Stimulated activated CD4-positive, alpha-beta T cell treated with anti-CD3 and anti-CD28 coated beads, TNF-alpha, amount 100 ng/mL, for 24 hours (primary cell): ENCODE data around the gene C1D.

Experiments used
- DNase-seq, 3 experiments: peaks; one replicate each; pipeline ENCODE4 v3.0.0-alpha.2; 2020; ENCODE audit warnings: low read depth in 3 of 3

C1D gene

GRCh38 chr2:68059784-68060525 lies 2.8 kb downstream of the C1D start:
- no peak for DNase-seq

DNA sequence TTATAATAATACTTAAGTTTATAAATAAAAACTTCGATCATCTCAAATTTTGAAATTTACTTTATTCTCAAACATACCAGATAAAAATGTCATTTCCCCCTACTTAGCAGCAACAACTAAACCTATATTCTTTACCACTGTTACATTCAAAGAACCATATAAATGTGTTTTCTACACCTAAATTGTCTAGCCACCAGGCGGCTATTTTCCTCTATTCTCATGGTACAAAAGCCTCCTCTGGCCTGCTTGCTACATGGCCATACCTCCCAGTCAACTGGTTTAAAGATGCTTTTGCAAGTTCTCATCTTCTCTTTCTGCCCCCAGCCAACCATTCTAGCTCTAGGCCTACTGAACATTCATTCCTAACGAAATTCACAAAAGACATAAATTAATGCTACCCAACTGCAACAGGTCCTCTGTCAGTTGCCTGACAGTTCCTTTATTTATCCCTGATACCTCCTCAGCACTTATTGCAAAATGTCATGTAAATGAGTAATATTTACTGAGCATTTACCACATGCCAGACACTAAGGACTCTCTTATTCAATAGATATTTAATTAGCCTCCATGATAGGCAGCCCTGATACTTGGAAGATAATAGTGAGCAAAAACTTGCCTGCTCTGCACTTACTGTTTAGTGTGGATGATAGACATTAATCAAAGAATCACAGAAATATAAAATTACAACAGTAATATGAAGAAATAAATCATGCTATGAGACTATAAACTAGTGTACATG lies 5.0 kb downstream of the C1D start:
- no peak for DNase-seq

DNA sequence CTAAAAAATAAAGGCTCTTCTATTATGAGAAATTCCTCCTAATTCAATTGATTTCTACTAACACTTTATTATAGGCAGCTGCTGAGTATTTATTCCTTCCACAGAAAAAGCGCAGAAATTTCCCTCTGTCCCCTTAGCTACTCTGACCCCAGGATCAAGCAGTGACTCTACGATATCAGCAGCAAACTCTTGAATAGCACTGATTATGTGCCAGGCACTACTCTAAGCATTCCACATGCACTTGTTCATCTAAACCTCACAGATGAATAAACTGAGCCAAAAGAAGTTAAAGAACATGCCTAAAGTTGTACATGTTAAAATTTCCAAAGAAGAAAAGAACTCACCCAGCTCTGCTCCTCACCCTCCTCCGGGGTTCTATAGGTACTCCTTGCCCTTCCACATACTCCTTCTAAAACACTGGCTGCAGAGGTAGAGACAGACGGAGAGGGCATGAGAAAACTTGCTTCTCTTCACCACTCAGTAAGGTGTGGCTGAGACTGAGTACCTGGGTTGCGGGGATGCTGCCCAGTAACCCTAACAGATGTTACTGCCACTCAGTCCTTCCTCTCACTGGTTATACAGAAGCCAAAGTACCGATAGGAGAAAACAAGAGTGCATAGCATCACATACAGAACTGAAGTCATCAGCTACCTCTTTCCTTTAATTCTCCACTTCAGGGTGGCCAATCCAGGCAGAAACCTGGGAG lies 9.9 kb downstream of the C1D start:
- DNase-seq, result no peak

- DNase-seq, result no peak
Observed at GRCh38 chr2:68050353-68050752, 12.5 kb downstream of the C1D start.

- no peak for DNase-seq
Observed at GRCh38 chr2:68046642-68047240, 16.1 kb downstream of the C1D start.

DNA sequence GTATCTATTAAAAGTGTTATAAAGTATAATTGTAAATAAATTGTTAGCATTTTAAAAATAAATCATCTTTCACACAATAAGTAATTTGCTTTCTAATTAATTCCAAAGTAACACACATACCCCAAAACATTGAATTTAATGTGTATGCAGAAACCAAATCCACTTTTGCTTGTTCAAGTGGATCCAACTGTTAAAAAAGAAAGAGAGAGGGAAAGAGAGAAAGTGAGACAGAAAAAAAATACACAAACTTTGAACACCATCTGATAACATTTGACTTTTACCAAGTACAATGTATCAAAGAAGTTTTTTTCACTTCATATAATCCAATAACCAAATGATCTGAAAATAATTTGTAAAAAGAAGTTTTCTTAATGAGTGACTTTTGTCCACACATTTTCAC lies 16.6 kb downstream of the C1D start:
- DNase-seq, result no peak

DNA sequence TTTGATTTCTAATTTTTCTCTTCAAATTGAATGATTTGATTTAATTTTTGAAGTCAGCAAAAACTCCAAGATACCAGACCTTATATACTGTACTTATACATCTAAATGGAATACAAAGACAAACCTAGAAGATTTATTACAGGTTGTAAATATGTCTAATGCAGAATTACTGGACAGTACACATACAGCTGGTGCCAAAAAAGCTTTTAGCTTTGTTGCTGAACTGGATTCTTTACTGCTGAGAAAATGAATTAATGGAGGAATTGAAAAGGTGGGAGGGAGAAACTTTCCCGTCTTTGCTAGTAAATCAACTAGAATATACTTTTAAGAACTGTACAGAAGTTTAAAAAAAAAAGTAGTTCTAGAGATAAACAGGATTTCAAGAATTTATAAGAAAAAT lies 17.5 kb downstream of the C1D start:
- no peak for DNase-seq

DNA sequence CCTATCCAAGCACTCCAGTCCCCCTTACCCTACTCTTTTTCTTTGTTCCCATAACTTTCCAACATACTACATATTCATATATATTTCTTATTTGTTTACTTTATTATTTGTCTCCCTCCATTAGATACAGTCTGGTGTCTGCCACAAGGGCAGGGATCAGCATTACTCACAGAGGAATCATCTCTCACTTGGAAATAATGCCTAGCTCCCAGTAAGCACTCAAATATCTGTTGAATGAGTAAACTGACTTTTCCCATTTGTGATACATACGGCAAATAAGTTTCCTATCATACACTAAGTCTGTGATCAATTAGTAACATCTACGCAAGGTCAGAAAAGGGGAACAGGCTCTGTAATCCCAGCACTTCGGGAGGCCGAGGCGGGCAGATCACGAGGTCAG lies 18.7 kb downstream of the C1D start:
- no peak for DNase-seq

DNA sequence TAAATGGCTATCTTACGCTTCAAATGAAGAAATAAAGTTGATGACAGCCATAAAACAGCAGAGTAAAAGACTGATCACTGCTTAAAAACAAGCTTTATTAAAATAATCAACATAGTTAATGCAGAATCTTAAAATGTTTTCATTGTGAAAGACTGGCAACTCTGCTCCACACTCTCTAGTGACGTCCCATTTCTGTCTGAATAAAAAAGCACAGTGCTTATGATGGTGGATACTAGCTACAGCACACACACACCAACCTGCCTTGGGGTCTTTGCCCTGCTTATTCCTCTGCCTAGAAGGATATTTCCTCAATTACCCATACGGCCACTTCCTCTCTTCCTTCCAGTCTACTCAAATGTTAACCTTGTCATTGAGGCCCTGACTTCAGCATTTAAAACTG lies 19.1 kb downstream of the C1D start:
- no peak for DNase-seq

GRCh38 chr2:68043032-68043431 lies 19.8 kb downstream of the C1D start:
- DNase-seq, result no peak

DNA sequence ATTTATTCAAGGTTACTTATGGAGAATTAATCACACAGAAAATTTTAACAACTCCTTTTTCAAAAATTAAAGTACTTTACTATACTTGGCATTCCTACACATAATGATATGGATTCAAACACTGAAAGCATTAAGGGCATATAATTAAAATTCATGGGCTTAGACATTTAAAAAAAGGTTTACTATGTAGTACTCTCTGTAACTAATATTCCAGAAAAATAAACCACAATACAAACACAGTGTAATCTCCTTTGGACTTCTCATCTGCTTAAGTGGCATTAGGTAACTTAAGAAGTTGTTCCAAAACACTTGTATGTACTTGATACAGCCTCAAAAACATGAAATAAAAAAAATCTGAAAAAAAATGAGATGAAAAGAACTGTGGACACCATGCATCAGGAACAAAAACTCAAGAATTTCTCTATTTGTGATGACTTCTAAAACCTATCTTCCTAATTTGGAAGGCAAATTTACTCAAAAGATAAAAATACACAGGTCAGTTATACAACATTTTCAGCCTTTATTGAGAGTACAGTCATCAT lies 21.0 kb downstream of the C1D start:
- DNase-seq, result no peak

DNA sequence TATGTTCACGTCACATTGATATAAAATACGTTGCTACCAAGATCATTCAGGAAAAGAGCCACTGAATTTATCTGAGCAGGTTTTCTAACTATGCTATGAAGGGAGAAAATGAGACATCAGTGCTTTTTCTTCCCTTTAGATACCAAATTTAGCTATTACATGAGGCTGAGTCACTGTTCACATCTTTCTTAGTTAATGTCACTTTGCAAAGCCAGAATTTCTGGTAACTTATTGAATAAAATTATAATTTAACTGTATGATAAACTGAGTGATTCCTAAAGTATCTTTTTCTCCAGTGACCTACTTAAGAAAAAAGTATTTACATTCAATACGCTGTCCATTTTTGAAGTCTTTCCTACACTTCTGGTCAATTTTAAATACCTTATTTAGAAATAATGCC lies 22.7 kb downstream of the C1D start:
- no peak for DNase-seq

DNA sequence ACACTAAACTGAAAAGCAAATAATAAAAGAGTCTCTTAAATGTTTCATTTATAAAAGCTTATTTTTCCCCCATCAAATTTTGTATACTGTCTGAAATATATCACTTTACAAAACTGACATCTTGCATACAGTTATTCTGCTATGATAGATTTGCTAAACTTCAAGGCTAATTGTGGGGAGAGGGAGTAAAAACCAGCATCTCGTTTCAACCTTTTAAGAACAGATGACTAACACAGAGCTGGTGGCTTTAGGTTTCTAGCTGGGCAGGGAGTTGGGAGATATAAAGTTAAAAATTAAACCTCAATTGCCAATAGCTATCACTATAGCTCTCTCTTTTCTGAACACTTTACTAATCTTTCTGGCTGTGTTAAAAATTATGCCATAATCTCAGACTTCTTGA lies 23.5 kb downstream of the C1D start:
- no peak for DNase-seq

- no peak for DNase-seq
Observed at GRCh38 chr2:68032702-68033101, 30.1 kb downstream of the C1D start.

DNA sequence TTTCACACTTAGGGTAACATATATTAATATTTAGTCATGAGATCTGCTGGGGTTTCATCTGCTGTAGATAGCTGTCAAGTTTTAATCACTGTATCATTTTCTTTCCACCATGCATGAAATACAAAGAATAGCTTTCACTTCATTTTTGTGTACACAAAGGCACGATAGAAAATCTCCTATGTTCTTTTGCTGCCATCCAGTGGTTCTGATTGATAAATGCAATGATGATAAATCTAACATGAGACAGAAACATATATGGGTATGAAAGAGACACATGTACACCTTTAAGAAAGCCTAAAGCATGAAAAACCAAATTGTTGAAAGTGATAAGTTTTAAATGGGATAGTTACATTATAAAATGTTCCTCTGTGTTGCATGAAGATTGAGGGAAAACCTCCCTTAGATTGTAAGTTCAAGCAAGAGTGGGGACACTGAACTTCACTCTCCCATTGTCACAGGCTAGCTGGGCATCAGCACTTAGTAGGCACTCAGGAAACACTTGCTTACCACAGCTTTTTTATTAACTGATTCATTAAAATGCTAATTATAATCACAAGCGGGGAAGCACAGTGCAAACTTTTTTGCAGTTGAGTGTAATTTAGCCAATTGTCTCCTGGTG lies 31.2 kb downstream of the C1D start:
- no peak for DNase-seq

DNA sequence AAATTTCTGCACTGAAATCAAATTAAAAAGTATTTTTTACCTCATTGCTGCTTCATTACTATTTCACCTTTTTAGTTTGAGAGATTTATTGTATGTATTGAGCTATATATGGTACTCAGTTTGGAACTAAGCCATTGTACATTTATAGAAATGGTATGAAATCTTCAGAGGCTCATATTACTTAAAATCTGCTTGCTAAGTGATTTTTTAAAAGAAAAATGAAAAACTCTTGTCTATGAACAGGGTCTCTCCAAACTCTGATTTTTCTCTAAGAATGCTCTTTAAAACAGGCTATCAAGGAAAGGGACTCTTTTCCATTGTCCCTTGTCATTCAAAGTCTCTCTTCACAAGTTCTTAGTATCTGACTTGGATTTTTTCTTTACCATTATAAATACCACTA lies 31.8 kb downstream of the C1D start:
- no peak for DNase-seq

DNA sequence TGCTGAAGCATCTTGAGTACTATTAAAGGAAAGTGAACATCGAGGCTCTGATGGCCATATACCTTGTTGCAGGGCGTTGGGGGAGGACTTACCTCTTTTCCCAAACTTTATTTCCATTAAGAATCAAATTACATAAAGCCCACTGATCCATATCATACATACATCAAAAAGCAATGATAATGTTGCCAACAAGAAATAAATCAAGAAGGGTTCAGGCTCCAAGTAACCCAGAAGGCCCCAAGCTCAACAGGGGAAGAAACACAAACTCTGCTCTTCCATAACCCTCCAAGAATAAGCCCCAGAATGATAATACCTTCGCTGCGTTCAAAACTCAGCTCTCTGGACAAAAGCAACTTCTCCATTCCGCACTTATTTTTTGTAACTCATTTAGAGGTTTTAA lies 32.3 kb downstream of the C1D start:
- no peak for DNase-seq

DNA sequence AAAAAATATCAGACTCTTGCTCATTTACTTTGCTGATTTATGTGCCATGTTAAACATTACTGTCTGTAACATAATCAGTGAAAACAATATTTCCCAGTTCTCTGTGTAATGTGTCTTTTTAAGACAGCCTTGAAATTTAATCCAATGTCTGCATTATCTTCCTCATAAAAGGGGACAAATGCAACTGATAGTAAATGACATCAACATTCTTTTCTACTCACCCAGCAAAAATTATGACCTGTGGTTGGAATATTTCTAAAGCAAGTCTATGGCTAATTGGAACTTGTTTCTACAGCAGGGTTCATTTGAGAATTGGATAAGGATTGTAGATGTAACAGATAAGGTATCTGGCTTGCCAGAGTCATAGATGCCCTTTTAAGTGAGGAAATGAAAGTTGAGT lies 34.8 kb downstream of the C1D start:
- DNase-seq, result no peak

- DNase-seq, result no peak
Observed at GRCh38 chr2:68024450-68024849, 38.4 kb downstream of the C1D start.

GRCh38 chr2:68023904-68024303 lies 38.9 kb downstream of the C1D start:
- no peak for DNase-seq

- DNase-seq, result no peak
Observed at GRCh38 chr2:68018727-68019126, 44.1 kb downstream of the C1D start.

DNA sequence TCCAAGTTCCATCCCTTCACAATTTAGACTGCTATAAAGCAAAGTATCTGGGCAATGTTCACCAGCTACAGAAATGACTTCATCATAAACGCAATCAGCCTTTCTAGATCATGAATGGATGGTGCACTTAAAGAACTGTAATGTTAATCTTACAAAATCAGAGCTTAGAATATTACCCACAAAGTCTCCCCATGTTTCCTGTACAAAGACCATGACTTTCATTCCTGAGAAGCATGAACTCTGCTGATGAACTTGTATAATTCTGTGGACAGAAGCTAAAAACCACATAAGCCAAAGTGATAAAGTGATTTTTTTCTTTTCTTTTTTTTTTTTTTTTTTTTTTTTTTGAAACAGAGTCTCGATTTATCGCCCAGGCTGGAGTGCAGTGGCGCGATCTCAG lies 53.3 kb downstream of the C1D start:
- DNase-seq, result no peak
